Stimulated activated CD8-positive, alpha-beta memory T cell treated with anti-CD3 and anti-CD28 coated beads, Interleukin-7, amount 100 ng/mL, for 48 hours (primary cell): ENCODE data around the gene DSC3.
"Not testable (repeated sequence)": the region's sequence is repeated elsewhere in the genome, so short reads cannot be mapped to it uniquely, and the experiment has no call there.

ENCODE experiments used
- DNase-seq, 2 donors: peaks; one replicate each; pipeline ENCODE4 v3.0.0-alpha.2; 2020; ENCODE audit warnings: low read depth in 1 of 2; ENCODE audit errors: extremely low read depth in 1 of 2

The DSC3 gene

GRCh38 chr18:31041271-31042083 lies 1.1 kb downstream of the DSC3 start:
- no peak for DNase-seq

- DNase-seq: no peak
Observed at GRCh38 chr18:31040686-31041270, 1.8 kb downstream of the DSC3 start.

GRCh38 chr18:31039426-31039825 lies 3.1 kb downstream of the DSC3 start:
- DNase-seq: no peak

DNA sequence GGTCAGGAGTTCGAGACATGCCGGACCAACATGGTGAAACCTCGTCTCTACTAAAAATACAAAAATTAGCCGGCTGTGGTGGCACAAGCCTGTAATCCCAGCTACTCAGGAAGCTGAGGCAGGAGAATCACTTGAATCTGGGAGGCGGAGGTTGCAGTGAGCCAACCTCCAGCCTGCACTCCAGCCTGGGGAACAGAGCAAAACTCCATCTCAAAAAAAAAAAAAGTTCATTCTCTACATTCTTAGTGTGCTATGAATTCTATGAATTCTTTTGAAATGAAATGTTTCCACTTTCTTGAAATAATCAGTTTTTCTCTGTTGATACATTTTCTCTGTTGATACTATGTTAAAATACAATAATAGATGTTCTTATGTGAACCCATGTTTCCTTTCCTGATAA lies 4.9 kb downstream of the DSC3 start:
- DNase-seq: not testable (repeated sequence)

DNA sequence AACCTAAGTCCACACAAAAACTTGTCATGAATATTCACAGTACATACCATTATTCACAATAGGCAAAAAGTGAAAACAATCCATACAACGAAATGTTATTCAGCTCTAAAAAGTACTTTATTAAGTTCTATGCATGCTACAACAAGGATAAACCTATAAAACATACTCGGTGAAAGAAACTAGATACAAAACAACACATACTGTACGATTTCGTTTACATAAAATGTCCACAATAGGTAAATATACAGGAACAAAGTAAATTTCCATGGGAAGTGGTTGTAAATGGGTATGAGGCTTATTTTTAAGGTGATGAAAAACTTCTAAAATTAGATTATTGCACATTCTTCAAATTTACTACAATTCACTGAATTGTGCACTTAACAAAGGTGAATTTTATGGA lies 8.0 kb downstream of the DSC3 start:
- DNase-seq: no peak

GRCh38 chr18:31030574-31031278 lies 11.8 kb downstream of the DSC3 start:
- no peak for DNase-seq

- no peak for DNase-seq
Observed at GRCh38 chr18:31015715-31016434, 26.7 kb downstream of the DSC3 start.

DNA sequence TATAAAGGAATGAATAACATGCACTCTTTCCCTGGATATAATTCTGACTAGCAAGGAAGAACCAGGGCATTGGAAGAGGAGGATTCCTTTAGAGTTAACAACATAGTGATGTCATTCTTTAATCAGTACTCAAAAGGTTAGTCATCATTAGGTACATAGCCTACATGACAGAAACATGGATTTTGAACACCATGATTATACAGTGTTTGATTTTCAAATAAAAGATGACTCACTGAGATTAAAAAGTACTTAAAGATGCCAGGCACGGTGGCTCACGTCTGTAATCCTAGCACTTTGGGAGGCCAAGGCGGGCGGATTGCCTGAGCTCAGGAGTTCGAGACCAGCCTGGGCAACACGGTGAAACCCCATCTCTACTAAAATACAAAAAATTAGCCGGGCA lies 31.1 kb downstream of the DSC3 start:
- DNase-seq: not testable (repeated sequence)

DNA sequence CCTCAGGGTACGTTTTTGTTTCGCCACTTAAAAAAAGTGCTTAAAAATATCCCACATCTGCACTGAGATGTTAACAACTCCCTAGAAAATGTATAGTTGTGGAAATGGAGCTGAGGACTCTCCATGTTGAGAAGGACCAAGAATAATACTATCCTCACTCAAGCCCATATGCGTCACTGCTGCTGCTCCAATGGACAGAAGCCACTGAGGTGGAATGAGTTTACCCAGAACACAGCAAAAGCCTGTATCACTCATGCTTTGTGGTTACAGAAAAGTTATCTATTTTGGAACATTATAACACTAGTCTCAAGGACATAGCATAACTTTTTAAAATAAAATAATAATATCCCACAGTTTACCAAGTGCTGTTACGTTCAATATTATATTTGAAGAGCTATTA lies 31.9 kb downstream of the DSC3 start:
- no peak for DNase-seq

DNA sequence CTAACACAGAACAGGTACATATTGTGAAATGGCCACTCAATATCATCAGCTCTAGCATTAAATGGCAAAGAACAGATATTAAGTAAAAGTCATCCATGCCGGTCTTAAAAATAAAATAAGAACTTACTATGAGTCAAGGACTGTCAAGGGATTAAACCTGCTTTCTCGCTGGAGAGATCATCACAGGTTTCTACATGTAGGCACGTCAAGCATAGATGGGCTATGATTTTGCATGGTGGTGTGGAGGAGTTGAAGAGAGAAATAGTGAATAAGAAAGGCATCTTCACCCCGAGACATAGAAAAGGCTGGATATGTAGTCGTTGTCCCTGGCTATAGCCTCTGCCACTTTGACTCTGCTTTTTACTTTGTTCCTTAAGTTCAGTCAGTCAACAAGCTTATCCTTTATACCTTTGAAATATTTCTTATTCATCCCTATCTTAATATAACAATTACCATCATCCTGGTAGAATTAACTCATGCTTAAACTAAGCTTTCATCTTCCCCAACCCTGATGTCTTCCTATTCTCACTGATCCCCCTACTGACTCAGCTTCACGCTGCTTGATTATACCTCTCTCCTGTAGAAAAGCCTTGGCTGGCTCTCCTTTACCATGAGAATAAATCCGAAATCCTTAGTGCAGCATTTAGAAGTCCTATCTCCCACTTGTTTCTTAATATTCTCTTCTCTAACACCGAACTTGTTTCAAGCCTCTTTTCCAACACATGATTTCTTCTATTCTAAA lies 42.5 kb downstream of the DSC3 start:
- DNase-seq: no peak

DNA sequence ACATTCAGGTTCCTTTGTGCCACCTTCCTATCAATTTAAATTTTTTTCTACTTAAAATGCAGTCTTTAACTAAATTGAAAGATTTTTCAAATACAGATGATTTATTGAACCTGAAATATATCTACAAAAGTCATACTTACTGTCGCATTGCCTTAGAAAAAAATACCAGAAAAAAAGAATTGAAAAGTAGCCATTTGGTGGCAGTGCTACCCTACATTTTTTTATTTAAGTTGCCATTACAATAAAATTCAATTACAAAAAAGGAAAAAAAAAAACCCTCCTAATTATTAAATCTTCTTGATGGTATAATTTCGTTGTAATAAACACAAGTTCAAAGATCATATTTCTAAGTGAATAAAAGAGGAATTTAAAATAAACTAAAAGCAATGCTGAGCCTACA lies 43.4 kb downstream of the DSC3 start:
- no peak for DNase-seq

- no peak for DNase-seq
Observed at GRCh38 chr18:30997223-30997622, 45.3 kb downstream of the DSC3 start.

- DNase-seq: no peak
Observed at GRCh38 chr18:30992231-30992630, 50.3 kb downstream of the DSC3 start.

GRCh38 chr18:30991397-30991796 lies 51.1 kb downstream of the DSC3 start:
- DNase-seq: no peak

GRCh38 chr18:30989141-30989540 lies 53.4 kb downstream of the DSC3 start:
- DNase-seq: no peak

DNA sequence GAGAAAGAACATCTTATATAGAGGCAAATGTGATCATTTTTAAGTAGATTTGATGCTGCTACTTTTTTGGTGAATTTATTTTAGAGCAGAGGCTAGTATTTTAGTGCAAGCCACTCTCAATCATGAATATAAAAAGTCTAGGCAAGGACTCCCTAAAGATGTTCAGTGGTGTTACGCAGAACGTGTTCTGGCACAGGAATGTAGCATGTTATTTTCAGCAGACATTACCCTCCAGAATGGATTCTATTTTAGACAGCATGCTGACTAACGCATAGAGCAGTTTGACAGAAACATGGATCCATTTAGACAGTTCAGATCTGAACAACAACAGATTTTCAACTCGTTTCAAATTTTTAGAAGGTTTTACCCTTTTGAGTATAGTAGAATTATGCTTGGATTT lies 54.1 kb downstream of the DSC3 start:
- no peak for DNase-seq

- no peak for DNase-seq
Observed at GRCh38 chr18:30987467-30988241, 54.9 kb downstream of the DSC3 start.

DNA sequence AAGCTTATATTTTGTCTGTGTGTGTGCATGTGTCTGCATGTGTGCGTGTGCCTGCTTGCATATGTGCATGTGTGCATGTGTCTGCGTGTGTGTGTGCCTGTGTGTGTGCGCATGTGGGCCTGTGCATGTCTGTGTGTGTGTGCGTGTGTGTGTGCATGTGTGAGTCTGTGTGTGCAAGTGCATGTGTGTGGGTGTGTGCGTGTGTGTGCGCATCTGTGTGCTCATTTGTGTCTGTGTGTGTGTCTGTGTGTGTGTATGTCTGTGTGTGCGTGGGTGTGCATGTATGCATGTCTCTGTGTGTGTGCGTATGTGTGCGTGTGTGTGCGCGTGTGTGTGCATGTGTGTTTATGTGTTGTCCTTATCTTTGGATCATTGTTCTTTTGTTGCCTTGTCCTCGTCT lies 56.8 kb downstream of the DSC3 start:
- DNase-seq: no peak

DNA sequence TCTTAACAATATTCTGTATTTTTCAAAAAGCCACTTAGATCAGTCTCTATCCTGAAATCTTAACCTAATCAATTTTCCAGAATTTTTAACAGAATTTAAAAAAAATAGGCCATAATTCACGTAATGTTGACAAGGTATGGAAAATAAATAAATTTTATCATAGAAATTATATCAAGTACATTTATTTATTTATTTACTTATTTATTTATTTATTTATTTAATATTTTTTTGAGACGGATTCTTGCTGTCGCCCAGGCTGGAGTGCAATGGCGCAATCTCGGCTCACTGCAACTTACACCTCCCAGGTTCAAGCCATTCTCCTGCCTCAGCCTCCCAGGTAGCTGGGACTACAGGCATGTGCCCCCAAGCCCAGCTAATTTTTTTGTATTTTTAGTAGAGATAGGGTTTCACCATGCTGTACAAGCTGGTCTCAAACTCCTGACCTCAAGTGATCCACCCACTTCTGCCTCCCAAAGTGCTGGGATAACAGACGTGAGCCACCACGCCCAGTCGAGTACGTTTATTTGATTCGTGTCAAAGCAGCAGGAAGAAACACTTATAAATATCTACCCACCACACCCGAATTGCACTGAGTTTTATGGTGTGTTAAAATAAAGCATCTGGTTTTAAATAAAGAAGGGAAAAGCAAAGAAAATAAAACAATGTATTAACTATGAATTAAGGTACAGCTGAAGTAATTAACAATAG lies 60.1 kb downstream of the DSC3 start:
- DNase-seq: no peak
